ENCODE data around the gene SLC6A3.
"Not testable (repeated sequence)": the region's sequence is repeated elsewhere in the genome, so short reads cannot be mapped to it uniquely, and the experiment has no call there.

SLC6A3 gene

DNA sequence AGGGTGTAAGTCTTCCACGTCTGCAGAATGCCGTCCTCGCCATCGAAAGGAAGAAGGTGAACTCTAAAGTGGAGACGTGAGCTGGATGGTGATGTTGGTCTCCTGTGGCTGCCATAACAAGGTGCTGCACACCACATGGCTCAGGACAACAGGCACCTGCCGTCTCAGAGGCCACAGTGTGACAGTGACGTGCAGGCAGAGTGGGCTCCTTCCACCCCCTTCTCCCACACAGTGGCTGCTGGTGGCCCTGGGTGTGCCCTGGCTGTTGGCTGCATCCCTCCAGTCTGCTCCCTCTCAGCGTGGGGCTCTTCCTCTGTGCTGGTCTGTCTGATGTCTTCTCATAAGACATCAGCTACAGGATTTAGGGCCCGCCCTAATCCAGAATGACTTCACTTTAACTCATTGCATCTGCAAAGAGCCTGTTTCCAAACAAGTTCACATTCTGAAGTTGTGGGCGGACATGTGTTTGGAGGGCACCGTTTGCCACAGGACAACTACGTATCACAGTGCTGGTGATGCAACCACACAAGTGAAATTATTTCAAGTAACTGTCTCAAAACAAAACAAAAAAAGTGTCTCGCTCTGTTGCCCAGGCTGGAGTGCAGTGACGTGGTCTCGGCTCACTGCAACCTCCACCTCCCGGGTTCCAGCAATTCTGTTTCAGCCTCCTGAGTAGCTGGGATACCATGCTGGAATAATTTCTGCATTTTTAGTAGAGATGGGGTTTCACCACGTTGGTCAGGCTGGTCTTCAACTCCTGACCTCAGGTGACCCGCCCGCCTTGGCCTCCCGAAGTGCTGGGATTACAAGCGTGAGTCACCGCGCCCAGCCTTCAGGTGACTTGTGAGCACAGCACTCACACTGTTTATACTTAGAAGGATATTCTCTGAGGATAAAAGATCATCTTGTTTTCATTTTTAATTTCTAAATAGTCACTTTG lies 69.1 kb downstream of the SLC6A3 start:
- no peak for DNase-seq (ENCODE audit: low read depth in 1 of 2, low spot score in 1 of 2)

DNA sequence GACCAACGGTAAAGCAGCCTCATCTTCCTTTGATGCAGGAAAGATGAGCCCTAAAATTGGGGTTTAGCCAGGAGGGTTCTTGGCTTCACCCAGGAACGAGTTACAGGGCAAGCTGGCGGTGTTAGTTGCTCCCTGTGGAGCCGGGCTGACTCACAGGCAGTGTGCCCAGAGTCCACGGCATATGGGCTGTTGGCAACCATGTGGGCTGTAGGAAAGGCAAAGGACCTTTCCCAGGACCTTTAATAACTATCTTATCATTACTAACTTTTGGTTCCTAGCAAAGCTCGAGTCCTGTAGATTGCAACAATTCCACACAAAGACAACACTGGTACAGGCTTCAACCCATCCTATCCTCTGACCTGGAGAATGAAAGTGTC lies 70.6 kb downstream of the SLC6A3 start:
- DNase-seq (ENCODE audit: low read depth in 1 of 2, low spot score in 1 of 2): no peak

DNA sequence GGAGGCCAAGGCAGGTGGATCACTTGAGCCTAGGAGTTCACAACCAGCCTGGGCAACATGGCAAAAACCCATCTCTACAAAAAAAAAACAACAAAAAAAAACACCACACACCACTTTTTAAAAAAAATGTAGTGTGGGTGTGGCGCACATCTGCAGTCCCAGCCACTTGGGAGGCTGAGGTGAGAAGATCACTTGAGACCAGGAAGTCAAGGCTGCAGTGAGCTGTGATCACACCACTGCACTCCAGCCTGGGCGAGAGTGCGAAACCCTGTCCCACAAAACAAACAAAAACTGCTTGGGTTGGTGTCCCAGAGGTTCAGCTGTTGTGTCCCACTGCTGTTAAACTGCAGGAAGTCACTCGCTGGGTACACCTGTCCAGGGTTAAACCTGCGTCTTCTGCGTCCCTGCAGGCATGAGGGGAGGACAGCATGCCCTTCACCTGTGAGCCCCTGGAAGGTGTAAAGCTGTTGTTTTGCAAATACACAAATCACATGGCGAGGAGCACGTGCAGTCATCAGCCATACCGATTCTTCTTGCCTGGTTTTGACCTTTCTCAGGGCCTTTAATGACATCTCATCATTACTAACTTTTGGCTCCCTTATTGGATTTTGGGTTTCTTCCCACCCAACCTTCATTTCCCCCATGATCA lies 71.1 kb downstream of the SLC6A3 start:
- no peak for DNase-seq (ENCODE audit: low read depth in 1 of 2, low spot score in 1 of 2)

DNA sequence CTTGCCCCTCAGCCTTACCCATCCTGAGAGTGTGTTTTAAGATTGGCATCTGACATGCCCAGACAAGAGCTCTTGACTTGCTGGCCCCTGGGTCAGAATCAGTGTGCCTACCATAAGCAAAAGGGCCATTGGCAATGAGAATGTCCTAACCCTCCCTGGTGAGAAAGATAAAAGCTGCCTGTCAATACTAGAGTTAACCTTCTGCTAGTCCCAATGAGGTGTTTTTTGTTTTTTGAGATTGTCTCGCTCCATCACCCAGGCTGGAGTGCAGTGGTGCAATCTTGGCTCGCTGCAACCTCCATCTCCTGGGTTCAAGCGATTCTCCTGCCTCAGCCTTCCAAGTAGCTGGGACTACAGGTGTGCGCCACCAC lies 73.3 kb downstream of the SLC6A3 start:
- not testable (repeated sequence) for DNase-seq (ENCODE audit: low read depth in 1 of 2, low spot score in 1 of 2)

DNA sequence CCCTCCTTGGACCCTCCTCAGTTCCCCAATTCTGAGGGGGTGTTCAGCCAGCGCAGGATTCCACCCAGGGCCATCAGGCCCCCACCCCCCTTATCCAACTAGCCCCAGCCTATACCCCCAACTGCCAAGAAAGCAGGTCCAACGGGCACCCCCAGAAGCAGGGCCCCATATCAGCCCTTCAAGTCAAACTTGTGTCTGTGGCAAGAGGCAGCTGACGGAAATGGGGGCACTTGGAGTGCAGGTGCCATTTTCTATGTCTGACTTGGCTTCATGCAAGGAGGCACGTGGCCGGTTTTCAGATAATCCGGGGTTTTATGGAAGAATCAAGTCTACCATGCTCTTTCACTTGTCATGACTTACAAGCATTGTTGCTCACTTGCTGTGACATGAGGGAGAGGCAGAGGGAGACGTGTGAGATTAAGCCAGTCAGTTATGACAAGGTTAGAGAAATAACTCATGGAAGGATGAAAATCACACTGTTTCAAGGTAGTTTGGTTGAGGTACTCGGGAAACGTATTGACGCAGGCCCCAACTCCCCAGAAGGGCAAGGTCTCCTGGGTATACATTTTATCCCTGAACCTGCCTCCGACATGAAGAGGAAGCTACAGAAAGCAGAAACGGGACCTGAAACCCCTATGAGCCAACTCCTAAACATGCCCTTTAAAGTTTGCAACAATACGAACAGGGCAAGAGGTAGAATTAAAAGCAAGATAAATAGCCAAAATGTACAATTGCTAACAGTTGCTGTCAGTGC lies 73.8 kb downstream of the SLC6A3 start:
- DNase-seq (ENCODE audit: low read depth in 1 of 2, low spot score in 1 of 2): no peak

DNA sequence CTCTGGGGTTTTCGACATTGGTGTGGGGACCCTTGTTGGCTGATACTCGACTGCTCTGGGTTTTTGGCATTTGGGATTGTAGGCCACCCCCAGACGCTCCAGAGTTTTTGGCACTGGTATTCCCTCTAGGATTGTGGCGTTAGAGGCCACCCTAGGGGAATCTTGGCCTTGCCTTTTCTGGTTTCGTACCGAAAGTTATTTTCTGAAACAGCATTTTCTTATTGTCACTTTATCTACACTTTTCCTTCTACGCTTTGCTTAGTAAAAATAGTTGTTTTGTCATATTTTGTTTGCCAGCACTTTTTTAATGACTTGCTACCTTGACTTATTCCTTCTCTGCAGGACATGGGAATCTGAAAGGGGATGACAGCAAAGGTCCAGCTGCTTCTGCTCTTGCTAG lies 75.2 kb downstream of the SLC6A3 start:
- no peak for DNase-seq (ENCODE audit: low read depth in 1 of 2, low spot score in 1 of 2)

DNA sequence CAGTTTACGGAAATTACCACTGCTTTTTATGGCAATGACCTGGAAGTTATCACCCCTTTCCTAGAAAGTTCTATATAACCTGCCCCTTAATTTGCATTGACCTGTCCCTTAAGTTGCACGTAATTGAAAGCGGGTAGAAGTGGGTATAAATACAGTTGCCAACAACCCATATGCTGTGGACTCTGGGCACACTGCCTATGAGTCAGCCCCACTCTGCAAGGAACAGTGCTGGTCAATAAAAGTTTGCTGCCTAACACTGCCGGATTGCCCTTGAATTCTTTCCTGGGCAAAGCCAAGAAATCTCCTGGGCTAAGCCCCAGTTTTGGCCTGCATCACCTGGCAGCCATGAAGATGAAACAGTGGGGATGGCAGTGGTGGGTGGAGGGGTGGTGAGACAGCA lies 76.5 kb downstream of the SLC6A3 start:
- no peak for DNase-seq (ENCODE audit: low read depth in 1 of 2, low spot score in 1 of 2)

DNA sequence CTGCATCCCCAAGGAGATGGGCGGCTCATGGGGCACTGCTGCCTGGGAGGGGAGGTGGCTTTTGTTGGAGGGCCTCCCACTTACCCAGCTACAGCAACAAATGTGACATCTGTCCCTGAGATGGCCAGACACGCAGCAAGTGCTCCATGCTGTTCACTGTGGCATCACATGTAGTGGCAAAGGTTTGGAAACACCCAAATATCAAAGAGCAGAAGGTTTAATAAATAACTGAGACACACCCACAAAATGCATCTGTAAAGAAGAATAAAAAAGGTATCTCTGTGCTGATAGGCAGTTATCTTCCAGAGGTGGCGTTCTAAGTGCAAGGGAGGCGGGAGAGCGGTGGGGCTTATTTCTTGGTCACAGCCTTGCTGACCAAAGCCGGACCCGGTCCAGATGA lies 77.0 kb downstream of the SLC6A3 start:
- DNase-seq (ENCODE audit: low read depth in 1 of 2, low spot score in 1 of 2): no peak

DNA sequence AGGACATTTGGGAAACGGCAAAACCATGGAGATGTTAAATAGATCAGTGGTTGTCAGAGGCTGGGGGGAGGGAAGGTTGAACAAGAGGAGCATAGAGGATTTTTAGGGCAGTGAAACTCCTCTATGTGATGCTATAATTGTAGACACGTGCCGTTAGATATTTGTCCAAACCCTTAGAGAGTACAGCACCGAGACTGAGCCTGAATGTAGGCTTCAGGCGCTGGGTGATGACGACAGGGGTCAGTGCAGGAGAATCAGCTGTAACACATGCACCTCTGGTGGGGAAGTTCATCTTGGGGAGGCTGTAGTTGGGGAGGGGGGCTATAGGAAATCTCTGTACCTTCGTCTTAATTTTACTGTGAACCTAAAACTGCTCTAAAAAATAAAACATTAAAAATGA lies 78.1 kb downstream of the SLC6A3 start:
- no peak for DNase-seq (ENCODE audit: low read depth in 1 of 2, low spot score in 1 of 2)

DNA sequence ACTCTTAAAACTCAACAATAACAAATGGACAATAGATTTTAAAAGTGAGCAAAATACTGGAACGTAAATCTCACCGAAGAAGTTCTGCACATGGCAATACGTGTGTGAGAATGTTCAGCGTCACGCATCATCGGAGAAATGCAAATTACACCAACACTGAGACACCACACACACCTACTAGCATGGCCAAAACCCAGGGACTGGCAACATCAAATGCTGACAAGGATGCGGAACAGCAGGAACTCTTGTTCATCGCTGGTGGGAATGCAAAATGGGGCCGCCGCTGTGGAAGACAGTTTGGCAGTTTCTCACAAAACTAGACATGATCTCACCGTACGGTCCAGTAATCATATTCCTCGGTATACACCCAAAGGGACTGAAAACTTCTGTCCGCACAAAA lies 78.7 kb downstream of the SLC6A3 start:
- no peak for DNase-seq (ENCODE audit: low read depth in 1 of 2, low spot score in 1 of 2)

DNA sequence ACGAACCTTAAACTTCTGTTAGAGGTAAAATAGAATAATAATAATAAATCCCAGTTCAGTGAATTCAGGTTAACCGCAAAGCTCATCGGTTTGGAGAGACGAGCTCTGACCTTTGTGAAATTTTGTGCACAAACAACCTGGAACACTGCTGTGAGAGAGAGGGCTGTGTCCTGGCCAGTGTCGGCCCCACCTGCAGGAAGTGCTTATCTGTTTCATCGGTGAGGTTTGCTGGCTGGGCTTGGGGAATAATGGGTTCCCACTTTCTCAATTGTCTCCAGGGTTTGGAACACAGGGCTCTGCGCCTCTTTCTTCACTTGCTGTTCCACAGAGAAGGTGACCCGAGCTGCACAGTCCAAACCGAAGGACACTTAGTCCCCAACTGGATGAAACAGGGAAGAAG lies 81.0 kb downstream of the SLC6A3 start:
- no peak for DNase-seq (ENCODE audit: low read depth in 1 of 2, low spot score in 1 of 2)

DNA sequence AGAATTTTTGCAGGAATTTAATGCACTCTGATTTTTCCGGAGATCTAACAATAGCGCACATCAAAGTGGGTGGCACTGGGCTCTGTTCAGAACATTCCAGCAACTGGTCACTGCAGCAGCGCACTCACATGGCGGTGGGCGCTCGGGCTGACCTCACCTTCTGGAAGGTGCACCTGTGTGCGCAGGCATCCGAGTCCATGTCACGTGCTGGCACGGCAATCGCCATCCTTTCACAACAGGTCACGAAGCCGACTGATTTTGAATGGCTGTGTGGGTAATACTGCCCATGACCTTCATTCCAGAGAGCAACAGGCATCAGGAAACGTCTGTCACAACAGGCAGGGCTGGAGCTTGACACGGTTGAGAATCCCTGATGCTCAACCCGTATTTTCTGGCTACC lies 81.7 kb downstream of the SLC6A3 start:
- DNase-seq (ENCODE audit: low read depth in 1 of 2, low spot score in 1 of 2): no peak

DNA sequence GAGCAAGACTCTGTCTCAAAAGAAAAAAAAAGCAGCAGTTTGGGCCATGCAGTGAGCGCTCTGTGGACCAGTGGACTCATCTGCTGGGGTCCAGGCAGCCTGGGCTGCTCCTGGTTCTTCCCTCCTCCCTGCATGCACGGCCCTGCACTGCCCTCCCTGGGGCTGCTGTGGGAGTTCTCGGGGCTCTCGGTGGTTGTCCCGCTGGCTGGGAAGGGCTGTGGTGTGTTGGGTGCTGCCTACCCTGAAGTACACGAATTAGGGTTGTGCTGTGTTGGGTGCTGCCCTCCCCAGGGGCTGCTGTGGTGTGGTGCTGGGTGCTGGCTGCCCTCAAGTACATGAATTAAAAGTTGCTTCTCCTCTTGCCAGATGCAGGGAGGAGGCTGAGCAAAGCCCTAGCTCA lies 82.1 kb downstream of the SLC6A3 start:
- no peak for DNase-seq (ENCODE audit: low read depth in 1 of 2, low spot score in 1 of 2)

DNA sequence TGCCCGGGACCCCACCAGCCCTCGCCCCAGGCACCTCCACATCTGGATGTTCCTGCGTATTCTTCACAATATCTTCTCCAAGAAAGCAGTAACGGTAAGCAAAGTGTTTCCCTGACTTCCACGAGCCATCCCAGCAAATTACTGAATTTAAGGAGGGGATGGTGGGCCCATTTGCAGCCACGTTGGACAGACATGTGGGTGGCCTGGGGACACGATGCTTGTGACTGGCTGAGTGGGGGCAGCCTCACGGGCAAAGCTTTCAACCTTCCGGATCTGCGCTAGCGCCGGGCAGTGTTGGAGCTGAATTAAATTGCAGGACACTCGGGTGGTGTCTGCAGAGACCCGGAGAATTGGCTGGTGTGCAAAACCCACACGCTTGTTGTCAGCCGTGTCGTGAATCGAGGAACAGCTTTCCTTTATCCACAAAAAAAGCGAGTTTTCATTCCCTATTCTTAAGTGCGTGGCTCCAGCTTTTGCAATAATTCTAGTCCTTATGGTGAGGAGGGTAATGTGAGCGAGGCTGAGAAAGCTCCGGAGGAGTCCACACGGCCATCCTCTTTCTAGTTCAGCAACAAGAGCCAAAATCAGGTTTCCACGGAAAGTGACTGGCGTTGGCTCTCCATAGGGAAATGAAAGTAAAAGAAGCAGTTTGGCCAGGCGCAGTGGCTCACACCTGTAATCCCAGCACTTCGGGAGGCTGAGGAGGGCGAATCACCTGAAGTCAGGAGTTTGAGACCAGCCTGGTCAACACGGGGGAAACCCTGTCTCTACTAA lies 82.8 kb downstream of the SLC6A3 start:
- DNase-seq (ENCODE audit: low read depth in 1 of 2, low spot score in 1 of 2): no peak

DNA sequence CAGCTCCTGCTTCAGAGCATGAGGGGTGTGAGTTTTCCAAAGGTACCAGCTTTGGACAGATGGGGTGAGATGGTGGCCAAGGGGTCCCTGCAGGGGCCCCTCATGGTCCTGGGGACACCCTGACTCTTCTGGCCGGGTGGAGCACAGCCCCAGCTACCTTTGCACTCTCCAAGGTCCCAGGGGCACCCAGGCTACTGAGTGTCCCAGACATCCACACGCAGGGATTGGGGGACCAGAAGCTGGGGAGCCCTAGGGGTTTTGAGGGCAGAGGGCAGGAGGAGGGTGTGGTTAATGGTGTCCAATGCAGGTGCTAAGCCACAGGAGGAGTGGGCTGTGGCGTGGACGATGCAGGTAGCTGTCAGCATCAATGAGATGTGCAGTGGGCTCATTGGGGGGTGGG lies 84.4 kb downstream of the SLC6A3 start:
- DNase-seq (ENCODE audit: low read depth in 1 of 2, low spot score in 1 of 2): no peak

DNA sequence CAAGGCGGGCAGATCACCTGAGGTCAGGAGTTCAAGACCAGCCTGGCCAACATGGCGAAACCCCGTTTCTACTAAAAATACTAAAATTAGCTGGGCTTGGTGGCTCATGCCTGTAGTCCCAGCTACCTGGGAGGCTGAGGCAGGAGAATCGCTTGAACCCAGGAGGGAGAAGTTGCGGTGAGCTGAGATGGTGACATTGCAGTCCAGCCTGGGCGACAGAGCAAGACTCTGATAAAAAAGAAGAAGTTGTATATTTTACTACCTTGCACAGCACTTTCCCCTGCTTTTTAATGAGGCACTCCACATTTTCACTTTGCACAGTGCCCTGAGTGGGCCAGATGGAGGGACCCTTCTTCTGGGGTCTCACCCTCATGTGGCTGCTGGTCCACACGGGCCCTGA lies 84.9 kb downstream of the SLC6A3 start:
- DNase-seq (ENCODE audit: low read depth in 1 of 2, low spot score in 1 of 2): not testable (repeated sequence)

DNA sequence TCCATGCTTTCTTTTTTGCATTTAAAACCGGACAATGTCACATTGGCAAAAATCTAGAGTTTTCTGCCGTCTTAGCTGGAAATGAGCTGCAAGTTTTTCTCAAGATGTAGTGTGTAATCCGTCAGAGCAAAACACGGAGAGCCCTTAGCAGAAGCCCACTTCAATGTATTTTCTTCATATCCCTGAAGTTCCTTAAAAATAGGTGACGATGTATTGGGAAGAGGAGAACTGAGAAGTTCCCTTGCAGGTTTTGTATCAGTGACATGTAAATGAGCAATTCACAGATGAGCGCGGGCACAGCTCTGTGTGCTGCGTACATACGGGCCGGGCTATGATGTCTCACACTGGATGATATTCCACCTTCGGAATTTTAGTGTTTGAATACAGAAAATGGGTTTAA lies 85.5 kb downstream of the SLC6A3 start:
- no peak for DNase-seq (ENCODE audit: low read depth in 1 of 2, low spot score in 1 of 2)

DNA sequence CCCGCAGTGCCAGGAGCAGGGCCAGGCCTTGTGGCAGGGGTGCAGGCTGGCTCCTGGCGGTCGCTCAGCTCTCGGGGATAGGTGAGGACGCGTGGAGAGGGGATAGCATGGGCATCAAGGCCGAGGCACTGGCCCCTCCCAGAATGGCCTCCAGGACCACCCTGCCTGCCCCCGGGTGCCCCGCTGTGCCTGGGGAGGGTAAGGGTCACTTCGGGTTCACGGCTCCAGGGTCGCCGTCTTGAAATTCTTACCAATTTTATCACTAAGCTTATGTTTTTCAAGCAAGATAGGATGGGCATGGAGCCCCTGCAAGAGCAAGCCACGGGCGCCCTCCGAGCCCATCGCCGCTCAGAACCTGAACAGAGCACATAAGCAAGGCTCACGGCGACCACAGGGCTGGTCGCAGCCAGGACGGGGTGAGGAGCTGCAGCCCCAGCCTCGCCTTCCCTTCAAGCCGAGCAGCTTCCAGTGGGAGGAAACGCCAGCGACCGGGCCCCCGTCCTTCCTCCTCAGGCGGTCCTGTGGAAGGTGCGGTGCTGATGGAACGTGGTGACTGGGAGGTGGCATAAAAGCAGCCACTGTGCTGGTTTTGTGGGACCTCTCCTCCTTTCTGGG lies 86.1 kb downstream of the SLC6A3 start:
- DNase-seq (ENCODE audit: low read depth in 1 of 2, low spot score in 1 of 2): no peak

DNA sequence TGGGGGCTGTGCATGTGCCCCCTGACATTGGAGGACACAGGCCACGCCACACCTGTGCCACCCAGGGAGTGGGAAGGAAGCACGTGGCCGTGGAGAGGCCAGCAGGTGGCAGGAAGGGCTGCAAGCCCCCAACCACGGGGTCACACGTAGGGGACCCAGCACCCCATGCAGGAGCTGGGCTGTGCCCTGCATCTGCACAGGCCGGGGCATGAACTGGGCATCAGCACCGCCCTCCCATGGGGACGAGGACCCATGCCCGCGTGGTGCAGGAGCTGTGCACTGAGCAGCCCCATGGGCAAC lies 86.6 kb downstream of the SLC6A3 start:
- DNase-seq (ENCODE audit: low read depth in 1 of 2, low spot score in 1 of 2): no peak

DNA sequence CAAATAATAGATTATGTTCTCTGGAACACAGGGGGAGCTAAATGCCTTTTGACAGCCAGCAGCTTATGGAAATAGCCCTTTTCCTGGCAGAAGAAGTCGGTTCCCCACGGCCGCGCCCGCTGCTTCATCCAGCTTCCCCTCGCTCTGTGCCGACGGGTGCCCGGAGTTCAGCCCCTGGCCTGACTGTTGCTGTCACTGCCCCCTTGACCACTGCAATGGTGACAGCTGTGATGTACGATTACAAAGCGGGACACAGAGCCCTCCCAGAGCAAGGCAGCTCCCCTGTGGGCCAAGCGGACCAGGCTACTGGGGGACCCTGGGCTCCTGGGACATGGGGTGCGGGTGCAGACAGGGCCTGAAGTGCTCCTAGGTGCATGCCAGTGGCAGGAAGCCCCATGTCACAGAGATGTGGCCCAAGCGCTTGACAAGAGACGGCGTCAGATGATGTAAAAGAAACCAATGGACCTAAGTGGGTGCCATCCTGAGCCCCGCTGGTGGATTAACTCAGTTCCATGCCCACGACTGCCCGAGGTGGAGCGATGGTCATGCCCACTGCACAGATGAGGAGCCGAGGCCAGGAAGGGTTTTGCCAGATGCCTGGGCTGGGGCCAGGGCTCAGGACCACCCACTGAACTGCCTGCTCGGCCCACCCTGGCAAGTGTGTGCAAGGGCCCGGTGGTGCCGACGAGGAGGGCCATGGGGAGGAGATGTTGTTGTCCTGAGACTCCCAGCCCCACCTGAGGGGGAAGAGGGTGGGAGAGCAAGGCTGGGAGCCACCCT lies 87.1 kb downstream of the SLC6A3 start:
- DNase-seq (ENCODE audit: low read depth in 1 of 2, low spot score in 1 of 2): no peak
